ENCODE measurements around the gene NFIC.

Gene NFIC

DNA sequence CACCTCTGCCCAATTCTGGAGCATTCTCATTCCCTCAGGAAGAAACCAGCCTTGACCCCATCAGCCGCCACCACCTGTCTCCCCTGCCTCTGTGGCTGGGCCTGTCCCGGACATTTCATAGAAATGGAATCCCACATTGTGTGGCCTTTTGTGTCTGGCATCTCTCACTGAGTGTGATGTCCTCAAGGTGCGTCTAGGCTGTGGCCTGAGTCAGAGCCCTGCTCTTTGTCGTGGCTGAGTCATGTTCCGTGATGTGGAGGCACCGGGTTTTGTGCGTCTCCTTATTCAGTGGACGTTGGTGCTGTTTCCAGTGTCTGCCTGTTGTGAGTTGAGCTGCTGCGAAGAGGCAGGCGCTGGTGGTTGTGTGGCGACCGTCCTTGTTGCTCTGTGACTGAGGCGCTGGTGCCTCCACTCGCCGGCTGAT lies 143.2 kb downstream of the NFIC start:
- no peak for TF ChIP-seq CTCF (IDR thresholded peaks at IDR 0.05; ENCODE audit: insufficient read depth, low read depth, low read length, missing control alignments)
- DNase-seq (ENCODE audit: low read depth) = peak; percentile 95
- no peak overlapping the region for H3K4me3 ChIP-seq (ENCODE audit: low read length)

- DNase-seq (ENCODE audit: low read depth) = no peak
- no peak for TF ChIP-seq CTCF (IDR thresholded peaks at IDR 0.05; ENCODE audit: insufficient read depth, low read depth, low read length, missing control alignments)
- no peak overlapping the region for H3K4me3 ChIP-seq (ENCODE audit: low read length)
These were observed 144.3 kb downstream of the NFIC start for GRCh38 chr19:3510727-3511126.

DNA sequence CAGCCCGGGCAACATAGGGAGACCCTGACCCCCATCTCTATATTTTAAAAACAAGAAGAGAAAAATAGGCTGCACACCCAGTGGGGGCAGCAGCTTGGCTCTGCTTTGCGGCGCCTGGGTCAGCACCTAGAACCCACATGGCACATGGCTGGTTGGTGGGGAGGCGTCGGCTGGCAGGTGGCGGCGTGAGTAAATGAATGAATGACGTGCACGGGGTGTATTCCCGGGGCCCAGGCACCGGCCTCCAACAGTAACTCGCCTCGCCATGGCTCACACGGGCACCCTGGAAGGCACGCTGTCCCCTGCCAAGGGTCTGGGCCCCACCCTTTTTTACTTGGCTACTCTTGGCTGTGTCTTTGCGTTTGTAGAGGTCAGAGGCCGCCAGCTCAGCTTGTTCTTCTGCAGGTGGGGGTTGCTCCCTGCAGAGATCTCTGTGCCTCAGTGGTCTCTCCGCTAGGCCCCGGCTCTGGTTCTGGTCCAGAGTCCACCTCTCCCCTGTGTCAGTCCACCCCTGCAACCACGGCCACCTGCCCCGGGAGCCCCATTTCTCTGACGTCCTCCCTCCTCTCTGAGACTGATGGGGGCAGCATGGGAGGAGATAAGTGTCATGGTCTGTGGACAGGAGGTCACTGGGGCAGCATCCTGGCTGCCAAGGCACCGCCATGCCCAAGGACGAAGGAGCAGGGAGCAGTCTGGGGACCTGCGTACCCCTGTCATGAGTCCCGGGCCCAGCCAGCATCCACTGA lies 145.3 kb downstream of the NFIC start:
- no peak for TF ChIP-seq CTCF (IDR thresholded peaks at IDR 0.05; ENCODE audit: insufficient read depth, low read depth, low read length, missing control alignments)
- H3K4me3 ChIP-seq (ENCODE audit: low read length) = no peak overlapping the region
- DNase-seq (ENCODE audit: low read depth) = no peak

DNA sequence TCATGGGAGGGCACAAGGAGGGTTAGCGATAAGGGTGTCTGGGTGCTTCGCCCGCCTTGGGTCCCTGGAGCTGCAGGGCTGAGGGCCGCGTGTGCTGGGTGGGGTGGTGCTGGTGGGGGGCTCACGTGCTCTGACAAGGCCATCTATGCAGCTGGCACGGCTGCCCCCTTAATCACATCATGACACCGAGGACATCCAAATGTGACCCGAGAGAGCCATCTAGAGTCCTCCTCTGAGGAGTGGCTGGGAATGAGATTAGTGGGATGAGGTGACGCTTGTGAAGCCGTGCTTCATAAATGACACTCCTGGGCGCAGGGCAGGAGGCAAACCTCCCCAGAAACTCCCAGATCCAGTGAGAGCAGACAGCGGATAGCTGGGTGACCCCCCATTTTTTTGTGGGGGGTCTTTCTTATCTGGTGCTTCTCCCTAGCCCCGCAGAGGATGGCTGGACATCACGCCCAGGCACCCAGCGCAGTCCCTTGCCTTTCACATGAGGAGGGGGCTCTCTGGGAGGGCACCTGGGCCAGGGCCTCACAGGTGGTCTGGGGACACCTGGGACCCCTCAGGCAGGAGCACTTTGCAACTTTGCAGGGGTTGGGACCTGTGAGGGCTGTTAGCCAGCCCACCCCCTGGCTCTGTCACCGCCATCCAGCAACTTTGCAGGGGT lies 146.3 kb downstream of the NFIC start:
- H3K4me3 ChIP-seq (ENCODE audit: low read length) = no peak overlapping the region
- no peak for DNase-seq (ENCODE audit: low read depth)
- no peak for TF ChIP-seq CTCF (IDR thresholded peaks at IDR 0.05; ENCODE audit: insufficient read depth, low read depth, low read length, missing control alignments)

DNA sequence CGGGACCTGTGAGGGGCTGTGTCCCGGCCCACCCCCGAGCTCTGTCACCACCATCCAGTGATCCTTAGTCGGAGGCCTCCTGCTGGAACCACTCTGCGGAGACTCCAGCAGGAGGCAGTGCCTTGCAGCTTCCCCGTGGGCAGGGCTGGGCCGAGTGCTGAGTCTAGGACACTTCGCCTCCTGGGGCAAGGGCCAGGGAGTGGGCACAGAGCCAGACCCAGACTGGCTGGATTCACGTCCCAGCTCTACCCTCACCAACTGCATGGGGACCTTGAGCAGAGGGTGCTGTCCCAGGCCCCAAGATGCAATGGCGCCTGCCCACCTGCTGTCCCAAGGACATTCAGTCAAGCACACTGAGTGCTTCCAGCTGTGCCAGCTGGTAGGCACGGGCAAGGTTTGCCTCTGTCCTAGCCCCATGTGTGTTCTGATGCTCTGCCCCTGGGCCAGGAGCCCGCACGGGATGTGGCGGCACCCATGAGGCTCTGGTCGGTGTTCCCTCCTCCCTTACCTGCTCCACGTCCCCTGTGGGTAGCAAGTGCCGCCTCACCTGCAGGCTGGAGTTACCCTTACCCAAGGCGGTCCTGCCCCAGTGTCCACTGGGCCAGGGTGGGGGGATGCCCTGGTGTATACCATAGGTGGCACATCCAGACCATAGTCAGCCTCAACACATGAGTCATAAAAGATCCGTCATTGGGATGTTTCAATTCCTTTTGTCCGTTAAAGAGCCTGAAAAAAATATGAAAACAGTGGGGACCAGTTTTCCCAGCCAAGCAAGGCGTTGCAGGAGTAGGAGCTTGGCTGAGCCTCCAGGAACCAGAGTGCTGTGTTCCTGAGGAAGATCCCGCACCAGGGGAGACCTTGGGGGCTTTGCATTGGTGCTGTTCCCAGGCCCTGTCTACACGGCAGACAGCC lies 147.1 kb downstream of the NFIC start:
- DNase-seq (ENCODE audit: low read depth) = no peak

GRCh38 chr19:3514930-3515329 lies 148.5 kb downstream of the NFIC start:
- no peak for TF ChIP-seq CTCF (IDR thresholded peaks at IDR 0.05; ENCODE audit: insufficient read depth, low read depth, low read length, missing control alignments)
- DNase-seq (ENCODE audit: low read depth) = no peak

More for the DNA sequence above, 147.1 kb downstream of the NFIC start:
- TF ChIP-seq CTCF (IDR thresholded peaks at IDR 0.05; ENCODE audit: insufficient read depth, low read depth, low read length, missing control alignments) = no peak
- no peak overlapping the region for H3K4me3 ChIP-seq (ENCODE audit: low read length)

More at GRCh38 chr19:3514930-3515329, 148.5 kb downstream of the NFIC start:
- H3K4me3 ChIP-seq (ENCODE audit: low read length) = no peak overlapping the region

Measured in epithelial cell of esophagus (primary cell).